Type B pancreatic cell (in vitro differentiated cells): ENCODE data around the gene VAMP4. TPM values are rescaled to one million over a fixed set of nuclear protein-coding genes. Genes with fewer than 3 reads are reported as not detected.

ENCODE experiments used
- DNase-seq: peaks from one replicate; pipeline ENCODE4 v3.0.0; 2021; ENCODE audit warnings: mixed read lengths; ENCODE audit not compliant: unreplicated experiment; ENCODE audit errors: extremely low spot score
- H3K27ac Mint-ChIP-seq: 2 replicates; pipeline ENCODE4 v1.8.0; 2021; ENCODE audit warnings: mild to moderate bottlenecking, mixed read lengths
- H3K27me3 Mint-ChIP-seq: 2 replicates; pipeline ENCODE4 v1.8.0; 2021; ENCODE audit warnings: mixed read lengths
- H3K36me3 Mint-ChIP-seq: 2 replicates; pipeline ENCODE4 v1.8.0; 2021; ENCODE audit warnings: mixed read lengths
- H3K4me1 Mint-ChIP-seq: one replicate; pipeline ENCODE4 v1.8.0; 2021; ENCODE audit warnings: mixed read lengths; ENCODE audit not compliant: unreplicated experiment
- H3K4me3 Mint-ChIP-seq: 2 replicates; pipeline ENCODE4 v1.8.0; 2021; ENCODE audit warnings: mild to moderate bottlenecking, mixed read lengths
- H3K9me3 Mint-ChIP-seq: 2 replicates; pipeline ENCODE4 v1.8.0; 2021; ENCODE audit warnings: mixed read lengths
- total RNA-seq: library from RNA; stranded (reverse); gene quantifications from 2 replicates; pipeline ENCODE4 v1.2.1, GENCODE V29; 2021; ENCODE audit warnings: low replicate concordance
- TF ChIP-seq, protein P1 (sequence below): fragments of 200-600 bp; sonication (generic); conservative IDR thresholded peaks from 2 replicates; pipeline ENCODE4 v1.5.0; 2021; ENCODE audit warnings: antibody characterized with exemption, mild to moderate bottlenecking

Gene VAMP4
- total RNA-seq, 1 donor from 2014 or later = 10.2 TPM

GRCh38 chr1:171653796-171654195, 88.1 kb downstream of the VAMP4 start:
- DNase-seq = no peak
- Mint-ChIP-seq H3K27ac (no peak overlapping the region), H3K27me3 (no peaks in the 10 kb centered on the region), H3K36me3 (no peaks in the 10 kb centered on the region), H3K9me3 (peaks cover 3% of the 10 kb centered on the region), H3K4me3 (peak overlapping the region; percentile 15), H3K4me1 (peaks cover 30% of the 10 kb centered on the region)
- TF ChIP-seq, protein P1, sequence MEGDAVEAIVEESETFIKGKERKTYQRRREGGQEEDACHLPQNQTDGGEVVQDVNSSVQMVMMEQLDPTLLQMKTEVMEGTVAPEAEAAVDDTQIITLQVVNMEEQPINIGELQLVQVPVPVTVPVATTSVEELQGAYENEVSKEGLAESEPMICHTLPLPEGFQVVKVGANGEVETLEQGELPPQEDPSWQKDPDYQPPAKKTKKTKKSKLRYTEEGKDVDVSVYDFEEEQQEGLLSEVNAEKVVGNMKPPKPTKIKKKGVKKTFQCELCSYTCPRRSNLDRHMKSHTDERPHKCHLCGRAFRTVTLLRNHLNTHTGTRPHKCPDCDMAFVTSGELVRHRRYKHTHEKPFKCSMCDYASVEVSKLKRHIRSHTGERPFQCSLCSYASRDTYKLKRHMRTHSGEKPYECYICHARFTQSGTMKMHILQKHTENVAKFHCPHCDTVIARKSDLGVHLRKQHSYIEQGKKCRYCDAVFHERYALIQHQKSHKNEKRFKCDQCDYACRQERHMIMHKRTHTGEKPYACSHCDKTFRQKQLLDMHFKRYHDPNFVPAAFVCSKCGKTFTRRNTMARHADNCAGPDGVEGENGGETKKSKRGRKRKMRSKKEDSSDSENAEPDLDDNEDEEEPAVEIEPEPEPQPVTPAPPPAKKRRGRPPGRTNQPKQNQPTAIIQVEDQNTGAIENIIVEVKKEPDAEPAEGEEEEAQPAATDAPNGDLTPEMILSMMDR = no peak

GRCh38 chr1:171652234-171652822, 89.5 kb downstream of the VAMP4 start, which contains the start of gene MYOC:
Gene MYOC, minus strand, starts transcription at chr1:171652688. Its CDS starts 77 bp downstream, at chr1:171652611.
- Mint-ChIP-seq H3K27me3 (no peaks in the 10 kb centered on the region), H3K4me1 (peaks cover 30% of the 10 kb centered on the region), H3K9me3 (no peaks in the 10 kb centered on the region), H3K4me3 (no peak within 1 kb of the TSS), H3K27ac (no peak within 1 kb of the TSS), H3K36me3 (no peaks in the 10 kb centered on the region)
- TF ChIP-seq, protein P1 = no peak
- no peak for DNase-seq

Other genes starting within 250 kb of the VAMP4 start
- gene MYOCOS, start 119.8 kb downstream of the VAMP4 start, total RNA-seq = not detected in 2 replicates
- not detected in 2 replicates for gene MYOC, start 89.4 kb downstream of the VAMP4 start, total RNA-seq
- 32.9 and 39.8 TPM in 2 replicates for gene METTL13, start 39.6 kb upstream of the VAMP4 start, total RNA-seq
- gene DNM3, start 99.4 kb upstream of the VAMP4 start, total RNA-seq = 1.2 and 2.1 TPM in 2 replicates